ENCODE data around the gene KRT33A. TPM values are rescaled to one million over a fixed set of nuclear protein-coding genes. Genes with fewer than 3 reads are reported as not detected.

Gene KRT33A
- total RNA-seq, 1 donor from 2014 or later, result not detected

DNA sequence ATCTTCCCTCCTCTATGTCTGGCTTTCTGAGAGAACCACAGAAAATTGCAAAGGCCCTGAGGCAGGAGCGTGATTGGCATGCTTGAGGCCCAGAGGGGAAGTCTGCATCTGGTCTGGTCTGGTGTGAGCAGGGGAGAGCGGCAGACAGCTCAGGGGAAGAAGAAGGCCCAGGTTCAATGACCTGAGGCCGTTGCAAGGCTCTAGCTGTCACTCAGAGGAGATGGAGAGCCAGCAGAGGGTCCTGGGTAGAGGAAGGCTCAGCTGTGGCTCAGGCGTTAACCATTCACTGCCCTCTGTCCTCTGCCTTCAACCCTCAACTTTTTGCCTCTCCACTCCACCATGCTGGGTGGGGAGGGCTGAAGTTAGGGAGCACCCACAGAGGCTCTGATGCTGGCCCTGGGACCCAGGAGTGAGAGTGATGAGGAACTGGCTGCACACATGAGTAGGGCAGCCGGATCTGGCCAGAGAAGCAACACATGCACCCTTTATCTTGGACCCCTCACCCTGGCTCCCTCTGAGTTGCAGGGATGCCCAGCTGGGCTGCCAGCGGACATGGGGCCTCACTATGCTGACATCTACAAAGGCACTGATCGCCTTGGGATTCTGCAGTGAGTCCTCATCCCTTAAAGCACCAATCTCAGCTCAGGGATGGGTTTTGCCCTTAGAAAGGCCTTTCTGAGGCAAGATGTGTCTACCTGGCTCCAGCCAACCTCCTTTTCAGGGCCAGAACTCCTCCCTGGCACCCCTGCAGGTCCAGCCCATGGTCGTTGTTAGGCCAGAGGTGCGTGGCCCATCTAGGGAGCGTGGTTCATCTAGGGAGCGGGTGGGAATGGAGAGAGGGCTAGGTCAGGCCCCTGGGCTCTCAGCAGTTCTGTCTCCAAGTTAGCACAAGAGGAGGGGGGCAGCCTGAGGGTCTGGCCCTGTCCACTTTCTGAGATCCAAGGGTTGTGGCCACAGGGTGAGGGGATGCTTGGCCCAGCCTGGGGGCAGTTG, 27.4 kb downstream of the KRT33A start:
- TF ChIP-seq, protein P1, sequence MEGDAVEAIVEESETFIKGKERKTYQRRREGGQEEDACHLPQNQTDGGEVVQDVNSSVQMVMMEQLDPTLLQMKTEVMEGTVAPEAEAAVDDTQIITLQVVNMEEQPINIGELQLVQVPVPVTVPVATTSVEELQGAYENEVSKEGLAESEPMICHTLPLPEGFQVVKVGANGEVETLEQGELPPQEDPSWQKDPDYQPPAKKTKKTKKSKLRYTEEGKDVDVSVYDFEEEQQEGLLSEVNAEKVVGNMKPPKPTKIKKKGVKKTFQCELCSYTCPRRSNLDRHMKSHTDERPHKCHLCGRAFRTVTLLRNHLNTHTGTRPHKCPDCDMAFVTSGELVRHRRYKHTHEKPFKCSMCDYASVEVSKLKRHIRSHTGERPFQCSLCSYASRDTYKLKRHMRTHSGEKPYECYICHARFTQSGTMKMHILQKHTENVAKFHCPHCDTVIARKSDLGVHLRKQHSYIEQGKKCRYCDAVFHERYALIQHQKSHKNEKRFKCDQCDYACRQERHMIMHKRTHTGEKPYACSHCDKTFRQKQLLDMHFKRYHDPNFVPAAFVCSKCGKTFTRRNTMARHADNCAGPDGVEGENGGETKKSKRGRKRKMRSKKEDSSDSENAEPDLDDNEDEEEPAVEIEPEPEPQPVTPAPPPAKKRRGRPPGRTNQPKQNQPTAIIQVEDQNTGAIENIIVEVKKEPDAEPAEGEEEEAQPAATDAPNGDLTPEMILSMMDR (conservative IDR thresholded peaks at IDR 0.05; ENCODE audit: low read depth, low read length), result no peak
- H3K4me3 ChIP-seq (ENCODE audit: low read depth, low read length), result no peak overlapping the region
- no peak for DNase-seq (ENCODE audit: low read depth)

DNA sequence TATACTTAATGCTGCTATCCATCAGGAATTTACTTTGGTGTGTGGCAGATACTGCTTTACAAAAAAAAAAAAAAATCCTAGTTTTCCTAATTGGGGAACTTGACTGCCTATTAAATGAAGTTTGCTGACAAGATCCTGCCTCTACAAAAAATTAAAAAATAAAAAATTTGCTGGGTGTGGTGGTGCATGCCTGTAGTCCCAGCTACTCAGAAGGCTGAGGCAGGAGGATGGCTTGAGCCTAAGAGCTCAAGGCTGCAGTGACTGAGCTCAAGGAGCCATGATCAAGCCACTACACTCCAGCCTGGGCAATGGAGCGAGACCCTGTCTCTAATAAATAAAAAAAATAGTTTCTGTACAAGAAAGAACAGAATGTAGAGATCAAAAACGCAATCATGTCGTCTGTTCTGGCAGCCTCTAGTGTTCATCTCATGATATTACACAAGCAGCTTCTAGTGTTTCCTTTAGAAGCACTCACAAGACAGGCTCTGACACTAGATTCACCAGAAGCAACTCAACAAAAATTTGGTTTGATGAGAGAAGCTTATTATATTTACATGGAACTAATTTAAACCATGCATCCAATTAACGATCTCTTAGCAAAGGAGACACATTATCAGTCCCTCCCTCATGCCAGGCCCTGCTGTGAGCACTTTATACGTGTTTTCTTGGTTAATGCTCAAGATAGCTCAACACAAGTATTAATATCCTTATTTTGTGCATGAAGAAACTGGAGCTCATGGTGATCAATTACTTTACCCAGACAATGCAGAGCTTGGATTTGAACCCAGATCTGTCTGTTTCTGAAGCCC, 28.3 kb downstream of the KRT33A start:
- DNase-seq (ENCODE audit: low read depth), result no peak
- no peak overlapping the region for H3K4me3 ChIP-seq (ENCODE audit: low read depth, low read length)
- TF ChIP-seq, protein P1 (conservative IDR thresholded peaks at IDR 0.05; ENCODE audit: low read depth, low read length), result peak; percentile 89

DNA sequence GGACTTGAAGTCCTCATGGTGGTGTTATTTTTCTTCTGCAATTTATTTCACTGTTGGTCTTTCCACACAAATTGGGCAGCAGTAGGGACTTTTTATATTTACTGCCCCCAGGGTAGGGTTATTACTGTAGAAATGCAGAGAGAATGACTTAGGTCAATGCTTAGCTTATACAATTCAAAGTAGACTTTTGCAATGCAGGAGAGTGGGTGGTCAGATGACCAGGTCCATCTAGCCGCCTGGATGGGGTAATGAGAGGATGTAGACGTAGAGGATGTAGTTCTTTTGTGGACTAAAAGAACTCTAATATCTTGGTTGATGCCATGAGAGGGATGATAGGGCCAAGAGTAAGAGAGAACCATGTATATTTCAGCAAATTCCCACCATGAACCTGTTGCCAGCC, 32.4 kb downstream of the KRT33A start:
- no peak overlapping the region for H3K4me3 ChIP-seq (ENCODE audit: low read depth, low read length)
- no peak for DNase-seq (ENCODE audit: low read depth)
- TF ChIP-seq, protein P1 (conservative IDR thresholded peaks at IDR 0.05; ENCODE audit: low read depth, low read length), result no peak

DNA sequence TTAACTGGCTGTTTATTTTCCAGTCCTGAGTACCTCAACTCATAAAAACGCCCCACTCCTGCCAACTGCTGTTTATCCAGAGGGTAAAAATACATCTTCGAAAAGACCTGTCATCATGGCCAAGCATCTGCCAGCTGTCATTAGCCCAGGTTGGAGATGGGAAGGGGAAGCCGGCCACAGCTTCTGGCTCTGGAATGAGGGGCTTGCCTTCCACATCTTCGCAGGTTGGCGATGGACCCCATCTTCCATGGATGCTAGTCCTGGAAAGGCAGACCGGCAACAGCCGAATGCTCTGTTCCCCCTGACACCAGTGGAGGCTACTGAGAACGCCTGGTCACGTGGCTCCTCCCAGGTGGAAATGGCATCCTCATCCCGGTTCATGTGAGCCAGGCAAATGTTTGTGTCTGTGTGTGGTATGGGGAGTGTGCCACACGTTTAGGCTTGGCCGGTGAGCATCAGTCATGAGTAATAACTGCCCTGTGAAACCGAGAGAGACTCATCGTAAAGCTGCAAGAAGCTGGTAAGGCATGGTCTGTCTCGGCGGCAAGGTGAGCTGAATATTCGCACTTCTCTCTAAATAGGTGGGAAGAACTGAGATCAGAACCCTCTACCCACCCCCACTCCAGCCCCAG, 34.7 kb downstream of the KRT33A start:
- H3K4me3 ChIP-seq (ENCODE audit: low read depth, low read length), result no peak overlapping the region
- no peak for DNase-seq (ENCODE audit: low read depth)
- TF ChIP-seq, protein P1 (conservative IDR thresholded peaks at IDR 0.05; ENCODE audit: low read depth, low read length), result no peak

DNA sequence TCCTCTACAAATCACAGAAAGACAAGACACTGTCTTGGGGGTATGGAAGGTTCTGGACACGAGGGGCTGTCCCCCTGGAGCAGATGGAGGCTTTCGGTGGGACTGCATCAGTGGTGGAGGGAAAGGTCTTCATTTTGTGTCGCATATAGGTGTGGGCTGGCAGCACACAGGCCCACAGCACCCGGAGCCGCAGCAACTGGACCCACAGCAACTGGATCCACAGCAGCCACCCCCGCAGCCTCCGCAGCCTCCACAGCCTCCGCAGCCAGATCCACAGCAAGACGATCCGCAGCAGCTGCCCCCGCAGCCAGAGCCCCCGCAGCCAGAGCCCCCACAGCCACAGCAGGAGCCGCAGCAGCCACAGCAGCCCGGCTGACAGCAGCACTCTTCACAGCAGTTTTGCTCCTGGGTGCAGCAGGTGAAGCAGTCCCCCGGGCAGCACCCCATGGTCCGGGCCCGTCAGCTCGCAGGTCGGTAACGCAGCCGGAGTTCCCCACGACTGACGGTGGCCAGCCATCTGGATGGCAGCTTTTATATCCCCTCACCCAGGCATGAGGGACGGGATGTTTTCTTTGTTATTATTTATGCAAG, 35.3 kb downstream of the KRT33A start, which contains the start of gene KRTAP17-1:
Gene KRTAP17-1 (minus strand): TSS at position 507 of the 591 bp plus-strand sequence. CDS start 60 bp downstream, at position 447.
- TF ChIP-seq, protein P1 (conservative IDR thresholded peaks at IDR 0.05; ENCODE audit: low read depth, low read length), result no peak

DNA sequence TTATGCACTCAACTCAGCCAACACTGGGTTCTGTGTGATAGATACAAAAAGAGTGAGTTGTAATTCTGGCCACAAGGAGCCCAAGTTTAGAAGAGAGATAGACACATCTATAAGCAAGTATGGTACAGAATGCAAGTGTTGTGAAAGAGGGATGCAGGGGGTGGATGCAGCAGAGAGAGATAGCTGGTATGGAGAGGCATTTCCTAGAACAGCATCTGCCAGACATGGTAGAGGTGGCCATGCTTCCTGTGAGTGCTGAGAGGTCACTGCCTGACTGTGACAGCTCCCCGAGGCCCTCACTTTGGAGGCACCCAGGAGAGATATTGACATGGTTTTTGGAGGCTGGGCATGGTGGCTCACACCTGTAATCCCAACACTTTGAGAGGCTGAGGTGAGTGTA, 39.5 kb downstream of the KRT33A start:
- H3K4me3 ChIP-seq (ENCODE audit: low read depth, low read length), result no peak overlapping the region
- TF ChIP-seq, protein P1 (conservative IDR thresholded peaks at IDR 0.05; ENCODE audit: low read depth, low read length), result no peak
- DNase-seq (ENCODE audit: low read depth), result no peak

More for the DNA sequence above, 35.3 kb downstream of the KRT33A start, which contains the start of gene KRTAP17-1:
- no peak within 1 kb of the TSS for H3K4me3 ChIP-seq (ENCODE audit: low read depth, low read length)
- no peak for DNase-seq (ENCODE audit: low read depth)
